HepG2 (cell line): ENCODE data around the gene PAFAH1B2. TPM values are rescaled to one million over a fixed set of nuclear protein-coding genes. Genes with fewer than 3 reads are reported as not detected.
A peak's percentile ranks its signal among the peaks of the same experiment; 100 is the strongest.

ENCODE experiments used
- ASH2L ChIP-seq: fragments of 300-600, 200-600 bp; sonication (generic); IDR thresholded peaks from 2 replicates; pipeline ENCODE4 v1.7.0; 2017; ENCODE audit warnings: low read depth, mild to moderate bottlenecking, moderate library complexity, mixed read lengths, low read length; ENCODE audit not compliant: insufficient read length
- CREB1 ChIP-seq, 2 experiments: fragments of 450-650 bp in 1 of 2; IDR thresholded peaks; 2 replicates each; pipeline ENCODE4 v1.6.1; 2016 to 2017; ENCODE audit warnings: control low read depth in 1 of 2, mild to moderate bottlenecking in 1 of 2, missing compliant biosample characterization in 1 of 2, missing genetic modification characterization in 1 of 2
- ETV6 ChIP-seq: sonication (generic); formaldehyde crosslinking; conservative IDR thresholded peaks from 2 replicates; pipeline ENCODE4 v1.4.0; 2020; ENCODE audit warnings: missing genetic modification reagents
- FOSL1 ChIP-seq: sonication (generic); formaldehyde crosslinking; IDR thresholded peaks from 2 replicates; pipeline ENCODE4 v1.9.0; 2021; ENCODE audit warnings: missing genetic modification reagents, borderline replicate concordance
- FOSL2 ChIP-seq: sonication (generic); formaldehyde crosslinking; IDR thresholded peaks from 2 replicates; pipeline ENCODE4 v1.4.0; 2020; ENCODE audit warnings: missing genetic modification reagents
- MIER3 ChIP-seq: IDR thresholded peaks from 2 replicates; pipeline ENCODE4 v1.6.1; 2016; ENCODE audit warnings: missing compliant biosample characterization, borderline replicate concordance
- NCOA1 ChIP-seq: sonication (generic); formaldehyde crosslinking; IDR thresholded peaks from 2 replicates; pipeline ENCODE4 v1.9.0; 2021; ENCODE audit warnings: missing genetic modification reagents
- PHF5A ChIP-seq: IDR thresholded peaks from one replicate; pipeline ENCODE4 v1.6.1; 2018; ENCODE audit warnings: low read depth, missing genetic modification reagents; ENCODE audit not compliant: unreplicated experiment
- RBM39 ChIP-seq: fragments of 200-400 bp; formaldehyde crosslinking; IDR thresholded peaks from one replicate; pipeline ENCODE4 v1.6.1; 2018; ENCODE audit warnings: antibody characterized with exemption, mild to moderate bottlenecking, low read depth, low read length; ENCODE audit not compliant: poor library complexity, severe bottlenecking
- RFX3 ChIP-seq: IDR thresholded peaks from 2 replicates; pipeline ENCODE4 v1.6.1; 2016; ENCODE audit warnings: missing biosample characterization, missing genetic modification reagents
- SOX13 ChIP-seq, 3 experiments: fragments of 450-650 bp in 1 of 3; sonication (generic) in 1 of 3; formaldehyde crosslinking in 1 of 3; IDR thresholded peaks in 2 of 3; conservative IDR thresholded peaks in 1 of 3; 2 replicates each; pipeline versions ENCODE4 v1.5.0 to v1.6.1; 2016 to 2020; ENCODE audit warnings: antibody characterized with exemption in 1 of 3, mild to moderate bottlenecking in 1 of 3, missing compliant biosample characterization in 1 of 3, missing genetic modification reagents in 1 of 3, moderate library complexity in 1 of 3
- SP140L ChIP-seq: sonication (generic); formaldehyde crosslinking; IDR thresholded peaks from 2 replicates; pipeline ENCODE4 v1.4.0; 2020; ENCODE audit warnings: missing genetic modification reagents, borderline replicate concordance
- TFDP1 ChIP-seq: IDR thresholded peaks from 2 replicates; pipeline ENCODE4 v1.6.1; 2016; ENCODE audit warnings: missing compliant biosample characterization, missing genetic modification reagents, borderline replicate concordance
- XBP1 ChIP-seq: sonication (generic); formaldehyde crosslinking; IDR thresholded peaks from 2 replicates; pipeline ENCODE4 v1.5.0; 2020; ENCODE audit warnings: missing genetic modification reagents
- ZBTB33 ChIP-seq: sonication (generic); formaldehyde crosslinking; IDR thresholded peaks from 2 replicates; pipeline ENCODE4 v1.4.0; 2020; ENCODE audit warnings: missing genetic modification reagents
- ZFP1 ChIP-seq: IDR thresholded peaks from 2 replicates; pipeline ENCODE4 v1.6.1; 2016
- ZMAT3 ChIP-seq: sonication (generic); formaldehyde crosslinking; conservative IDR thresholded peaks from 2 replicates; pipeline ENCODE4 v1.7.0; 2021; ENCODE audit warnings: missing genetic modification reagents
- ZNF24 ChIP-seq: fragments of 450-650 bp; IDR thresholded peaks from 2 replicates; pipeline ENCODE4 v1.6.1; 2017; ENCODE audit warnings: antibody characterized with exemption, mild to moderate bottlenecking
- ZNF281 ChIP-seq: sonication (generic); formaldehyde crosslinking; IDR thresholded peaks from 2 replicates; pipeline ENCODE4 v1.4.0; 2020; ENCODE audit warnings: missing genetic modification reagents, borderline replicate concordance
- ZNF747 ChIP-seq: sonication (generic); formaldehyde crosslinking; IDR thresholded peaks from 2 replicates; pipeline ENCODE4 v1.8.1; 2023; ENCODE audit warnings: missing genetic modification reagents, mild to moderate bottlenecking, borderline replicate concordance
- ZNF792 ChIP-seq: IDR thresholded peaks from 2 replicates; pipeline ENCODE4 v1.6.1; 2016
- polyA plus RNA-seq, 8 experiments: library from polyadenylated mRNA; depleted of rRNA in 3 of 8; stranded (reverse) in 7 of 8; unstranded in 1 of 8; fragments of >200 nt; fragmentation: Illumina TruSeq in 4 of 8; extraction: Trizol in 4 of 8; gene quantifications; 2 replicates each; pipeline versions ENCODE4 v1.2.1 to v1.2.3, GENCODE V29; 2011 to 2016; ENCODE audit warnings: low read depth in 4 of 8, missing spikeins in 1 of 8, mixed read lengths in 1 of 8; ENCODE audit not compliant: insufficient read depth in 1 of 8
- total RNA-seq, 5 experiments: library from RNA; depleted of rRNA; stranded (reverse); fragments of >200 nt; fragmentation: Illumina TruSeq; extraction: Trizol; gene quantifications; 2 replicates each; pipeline ENCODE4 v1.2.3, GENCODE V29; 2016; ENCODE audit warnings: low read depth in 1 of 5

The PAFAH1B2 gene
- total and polyA plus RNA-seq, 2 of the 13 experiments (the other 11 are each of a cell fraction or from before 2014, with no cell fraction given), result 28.8 to 104 TPM

- TF ChIP-seq CREB1 (IDR thresholded peaks at IDR 0.05) (peak; percentile 87), CREB1 (CRISPR knock-in tag; IDR thresholded peaks at IDR 0.05) (peak; percentile 91), RFX3 (CRISPR knock-in tag) (peak; percentile 56; the same call in 1 of the 2 replicates), XBP1 (CRISPR knock-in tag) (no peak), MIER3 (CRISPR knock-in tag) (no peak), ZFP1 (CRISPR knock-in tag) (no peak), ZMAT3 (CRISPR knock-in tag) (0 out of 2 replicates have a peak, but pooled peaks have one; percentile 31), FOSL2 (0 out of 2 replicates have a peak, but pooled peaks have one; percentile 38), TFDP1 (CRISPR knock-in tag) (peak; percentile 59; the same call in 1 of the 2 replicates), ZNF24 (no peak), ZNF747 (CRISPR knock-in tag) (peak; percentile 78; the same call in 1 of the 2 replicates), RBM39 (peak; percentile 29), ZBTB33 (CRISPR knock-in tag) (no peak), NCOA1 (CRISPR knock-in tag) (no peak), ZNF281 (CRISPR knock-in tag) (peak; percentile 7; the same call in 1 of the 2 replicates), SP140L (CRISPR knock-in tag) (0 out of 2 replicates have a peak, but pooled peaks have one; percentile 24), SOX13 (IDR thresholded peaks at IDR 0.05) (no peak), SOX13 (CRISPR knock-in tag; conservative IDR thresholded peaks at IDR 0.05 in 1 of 2, IDR thresholded peaks at IDR 0.05 in 1 of 2) (peak in 1 of 2 experiments; percentile 39; a peak in 2 of 4 replicates), PHF5A (CRISPR knock-in tag) (no peak), ASH2L (peak; percentile 57), ETV6 (CRISPR knock-in tag) (peak; percentile 61; the same call in 1 of the 2 replicates), ZNF792 (CRISPR knock-in tag) (no peak; the same call in 1 of the 2 replicates), FOSL1 (CRISPR knock-in tag) (no peak)
Observed at GRCh38 chr11:117178210-117179034, 34.3 kb downstream of the PAFAH1B2 start, which contains the start of gene SIDT2 (continued).
